Middle frontal gyrus (tissue), 1 donor: ENCODE results near the gene IL15.
"Not testable (repeated sequence)": the region's sequence is repeated elsewhere in the genome, so short reads cannot be mapped to it uniquely, and the experiment has no call there.

Source experiments
- DNase-seq: peaks from one replicate; pipeline ENCODE4 v3.0.0-alpha.2; 2015; ENCODE audit warnings: low spot score; ENCODE audit errors: extremely low spot score

Gene IL15

GRCh38 chr4:141636082-141636770 is at the start of gene IL15:
Gene IL15, plus strand, starts transcription at chr4:141636583. Its CDS starts 82,882 bp downstream, at chr4:141719465.
- no peak for DNase-seq

- DNase-seq = no peak
Measured at GRCh38 chr4:141587897-141588296, 48.5 kb upstream of the IL15 start.

GRCh38 chr4:141595531-141595930 is 40.9 kb upstream of the IL15 start:
- DNase-seq = no peak

- DNase-seq = no peak
Measured at GRCh38 chr4:141599853-141600252, 36.5 kb upstream of the IL15 start.

GRCh38 chr4:141604683-141605082 is 31.7 kb upstream of the IL15 start:
- DNase-seq = not testable (repeated sequence)

- DNase-seq = no peak
Measured at GRCh38 chr4:141605425-141605856, 30.9 kb upstream of the IL15 start.

- DNase-seq = no peak
Measured at GRCh38 chr4:141609243-141609642, 27.1 kb upstream of the IL15 start.

- DNase-seq = no peak
Measured at GRCh38 chr4:141610365-141610764, 26.0 kb upstream of the IL15 start.

- no peak for DNase-seq
Measured at GRCh38 chr4:141614878-141615586, 21.4 kb upstream of the IL15 start.

GRCh38 chr4:141615587-141615918 is 20.8 kb upstream of the IL15 start:
- not testable (repeated sequence) for DNase-seq

- no peak for DNase-seq
Measured at GRCh38 chr4:141620715-141621114, 15.7 kb upstream of the IL15 start.

GRCh38 chr4:141625023-141625422 is 11.4 kb upstream of the IL15 start:
- DNase-seq = no peak

- DNase-seq = no peak
Measured at GRCh38 chr4:141630854-141631253, 5.5 kb upstream of the IL15 start.

GRCh38 chr4:141635736-141636081 is 674 bp upstream of the IL15 start:
- no peak for DNase-seq

- no peak for DNase-seq
Measured at GRCh38 chr4:141636771-141637460, 533 bp downstream of the IL15 start.

- DNase-seq = no peak
Measured at GRCh38 chr4:141637565-141637964, 1.2 kb downstream of the IL15 start.

- no peak for DNase-seq
Measured at GRCh38 chr4:141638230-141638629, 1.8 kb downstream of the IL15 start.

- no peak for DNase-seq
Measured at GRCh38 chr4:141640696-141641095, 4.3 kb downstream of the IL15 start.

GRCh38 chr4:141642063-141642462 is 5.7 kb downstream of the IL15 start:
- no peak for DNase-seq

GRCh38 chr4:141642711-141643110 is 6.3 kb downstream of the IL15 start:
- no peak for DNase-seq

- DNase-seq = no peak
Measured at GRCh38 chr4:141643557-141643956, 7.2 kb downstream of the IL15 start.

- DNase-seq = no peak
Measured at GRCh38 chr4:141645611-141646340, 9.4 kb downstream of the IL15 start.
